Measurements from ENCODE around the gene ABCA1.
"Not testable (repeated sequence)": the region's sequence is repeated elsewhere in the genome, so short reads cannot be mapped to it uniquely, and the experiment has no call there.

ABCA1 gene

DNA sequence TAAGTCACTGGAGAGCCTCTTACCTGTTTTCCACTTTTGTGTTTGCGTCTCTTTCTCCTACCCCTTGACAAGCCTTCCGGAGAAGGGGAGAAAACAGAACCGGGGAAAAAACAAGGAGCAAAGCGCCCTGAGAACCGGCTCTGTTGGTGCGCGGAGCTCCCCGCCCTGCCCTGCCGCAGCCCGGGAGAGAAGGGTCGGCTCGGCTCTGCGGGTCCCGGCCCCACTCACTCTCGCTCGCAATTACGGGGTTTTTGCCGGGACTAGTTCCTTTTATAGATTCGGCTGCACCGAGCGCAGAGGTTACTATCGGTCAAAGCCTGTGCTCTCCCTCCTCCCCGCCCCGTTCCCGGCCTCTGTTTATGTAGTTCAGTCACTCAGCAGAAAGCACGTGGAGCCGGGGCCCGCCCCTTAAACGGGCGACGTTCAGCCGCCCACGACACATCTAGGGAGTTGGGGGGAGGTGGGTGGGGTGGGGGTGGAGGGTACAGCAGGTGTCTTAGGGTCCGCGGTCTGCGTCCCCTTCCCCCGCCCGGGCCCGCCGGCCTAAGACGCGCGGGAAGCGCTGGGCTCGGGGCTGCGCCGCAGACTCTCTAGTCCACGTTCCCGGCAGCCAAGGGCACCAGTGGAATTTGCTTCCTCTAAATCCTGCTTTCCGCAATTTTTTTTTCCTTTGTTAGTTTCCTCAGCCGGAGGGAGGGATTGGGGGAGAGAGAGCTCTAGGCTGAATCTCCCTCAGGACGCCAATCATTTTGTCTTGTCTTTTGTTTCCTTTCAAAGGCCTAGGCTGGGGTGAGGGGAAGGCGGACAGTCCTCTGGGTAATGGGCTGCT lies at the start of gene ABCA1:
ABCA1 (minus strand) TSS at position 244 of the 829 bp plus-strand sequence. CDS start 24,476 bp downstream, outside the sequence.
- DNase-seq: peak; percentile 91

GRCh38 chr9:104977580-104977979 lies 49.6 kb upstream of the ABCA1 start:
- no peak for DNase-seq

DNA sequence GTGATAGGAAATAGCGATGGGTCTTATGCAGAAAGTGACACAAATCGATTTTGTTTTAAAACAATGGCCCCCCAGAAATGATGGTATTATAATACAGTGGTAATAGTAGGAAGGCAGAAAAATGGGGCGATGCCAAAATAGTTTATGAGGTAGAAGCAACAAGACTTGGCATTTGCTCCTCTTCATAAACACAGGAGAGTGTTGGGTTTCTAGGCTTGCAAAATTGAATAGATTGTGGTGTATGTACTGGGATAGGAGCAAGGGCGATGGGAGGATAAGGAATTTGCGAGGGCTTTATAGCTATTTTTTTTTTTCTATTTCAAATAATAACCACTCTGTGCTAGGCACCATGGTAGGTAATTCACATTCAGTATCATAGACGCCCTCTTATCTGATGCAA lies 49.2 kb upstream of the ABCA1 start:
- DNase-seq: no peak

- DNase-seq: not testable (repeated sequence)
Observed at GRCh38 chr9:104975966-104976595, 48.1 kb upstream of the ABCA1 start.

DNA sequence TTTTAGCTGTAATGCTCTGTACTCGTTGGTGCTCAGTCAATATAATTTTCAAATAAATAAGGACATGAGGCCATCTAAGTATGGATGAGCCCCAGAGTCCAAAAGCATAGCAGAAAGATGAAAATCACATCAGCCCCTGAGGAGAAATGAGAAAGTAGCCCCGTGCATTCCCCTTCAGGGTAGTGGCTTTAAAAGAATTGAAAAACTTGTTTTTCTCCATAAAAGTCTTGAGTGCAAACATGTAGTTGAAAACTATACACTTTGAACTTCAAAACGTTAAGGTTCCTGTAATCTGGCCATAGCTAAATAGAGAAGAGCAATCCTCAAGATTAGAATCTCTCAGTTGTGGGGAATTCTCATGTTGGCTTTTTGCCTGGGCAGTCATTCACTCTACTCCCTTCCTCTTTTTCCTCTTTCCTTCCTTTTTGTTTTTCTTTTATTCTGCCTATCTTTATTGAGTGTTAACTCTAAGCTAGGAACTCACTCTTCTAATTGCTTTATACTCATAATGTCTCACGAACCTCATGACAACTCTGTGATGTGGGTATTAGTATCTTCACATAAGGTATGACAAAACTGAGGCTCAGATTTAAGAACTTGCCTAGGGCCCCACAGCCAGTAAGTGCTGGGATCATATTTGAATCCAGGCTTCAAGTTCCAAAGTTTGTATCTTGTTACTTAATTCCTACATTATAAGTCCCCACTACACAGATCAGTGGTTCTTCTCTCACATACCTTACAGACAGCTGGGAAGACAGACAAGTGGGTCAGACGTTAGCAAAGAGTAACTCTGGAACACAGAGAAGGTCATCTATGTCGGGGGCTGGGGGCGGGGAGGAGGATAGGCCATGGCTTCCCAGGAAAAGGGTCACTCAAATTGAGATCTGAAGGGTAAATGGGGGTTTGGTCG lies 46.4 kb upstream of the ABCA1 start:
- no peak for DNase-seq

DNA sequence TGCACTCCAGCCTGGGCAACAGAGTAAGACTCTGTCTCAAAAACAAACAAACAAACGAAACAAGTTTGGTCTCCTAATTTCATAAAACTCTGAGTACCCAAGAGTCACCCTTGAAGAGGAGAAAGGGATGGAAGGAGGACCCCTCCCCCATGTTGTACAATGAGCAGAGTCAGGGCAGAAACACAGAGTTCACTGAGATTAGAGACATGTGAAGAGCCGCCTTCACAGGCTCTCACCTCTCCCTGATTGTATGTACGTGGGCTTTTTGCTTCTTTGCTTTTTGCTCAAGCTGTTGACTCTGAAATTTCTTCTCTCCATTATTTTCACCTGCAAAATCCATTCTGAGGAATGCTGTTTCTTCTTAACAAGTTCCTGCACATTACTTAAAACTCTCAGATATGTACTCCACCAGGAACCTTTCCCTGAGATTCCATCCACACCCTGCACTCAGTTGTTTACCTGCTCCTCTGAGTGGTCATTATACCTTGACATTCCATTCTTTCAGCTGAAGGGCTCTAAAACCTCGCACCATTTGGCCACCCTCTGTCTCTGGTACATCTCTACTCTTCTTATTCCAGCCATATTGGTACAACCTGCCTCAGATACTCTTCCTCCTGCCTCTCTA lies 44.4 kb upstream of the ABCA1 start:
- DNase-seq: no peak

DNA sequence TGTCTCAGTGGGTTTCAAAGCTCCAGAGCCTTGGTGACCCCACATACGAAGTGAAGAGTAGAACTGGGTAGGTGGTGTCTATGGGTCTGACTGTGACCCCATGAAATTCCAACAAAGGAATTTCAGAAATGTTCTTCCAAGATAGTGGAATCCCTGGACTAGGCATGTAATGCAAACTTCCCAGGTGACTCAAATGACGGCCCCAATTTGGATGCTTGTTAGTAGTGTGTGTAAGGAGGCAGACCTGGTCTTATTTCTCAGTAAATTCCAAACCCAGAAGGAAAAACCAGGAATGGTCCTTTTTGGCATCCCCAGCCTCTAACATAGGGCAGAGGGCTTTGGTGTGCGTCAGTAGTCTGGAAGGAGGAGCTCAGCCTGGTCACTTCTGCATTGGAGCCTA lies 43.6 kb upstream of the ABCA1 start:
- DNase-seq: no peak

DNA sequence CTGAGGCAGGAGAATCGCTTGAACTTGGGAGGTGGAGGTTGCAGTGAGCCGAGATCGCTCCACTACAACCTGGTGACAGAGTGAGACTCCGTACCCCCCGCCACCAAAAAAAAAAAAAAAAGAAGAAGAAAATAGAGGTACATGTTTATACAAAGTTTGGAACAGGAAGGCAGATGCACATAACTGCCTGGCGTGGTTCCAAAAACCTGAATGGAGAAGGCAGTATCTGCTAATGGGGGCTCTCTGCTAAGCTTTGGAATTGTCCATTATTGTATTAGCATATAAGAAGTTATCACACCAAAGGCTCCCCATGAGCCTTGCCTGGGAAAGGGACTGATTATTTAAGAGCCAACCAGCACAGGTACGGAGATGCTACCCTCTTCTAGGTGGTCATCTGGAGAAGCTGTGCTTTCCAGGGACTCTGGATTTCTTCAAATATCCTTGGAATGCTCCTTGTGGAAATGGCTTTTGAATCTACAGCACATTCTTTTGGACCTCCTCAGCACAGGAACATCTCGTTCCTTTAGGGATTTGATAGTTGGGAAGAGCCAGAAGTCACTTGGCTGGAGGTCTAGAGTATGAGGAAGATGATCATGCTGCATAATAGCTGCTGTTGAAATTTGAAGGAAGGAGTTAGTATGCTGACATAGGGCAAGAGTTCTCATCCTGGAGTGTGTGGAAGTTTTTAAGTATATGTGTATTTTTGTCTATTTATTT lies 42.5 kb upstream of the ABCA1 start:
- DNase-seq: no peak

- no peak for DNase-seq
Observed at GRCh38 chr9:104969116-104969515, 41.2 kb upstream of the ABCA1 start.

GRCh38 chr9:104968025-104968982 lies 40.3 kb upstream of the ABCA1 start:
- DNase-seq: peak; percentile 96

DNA sequence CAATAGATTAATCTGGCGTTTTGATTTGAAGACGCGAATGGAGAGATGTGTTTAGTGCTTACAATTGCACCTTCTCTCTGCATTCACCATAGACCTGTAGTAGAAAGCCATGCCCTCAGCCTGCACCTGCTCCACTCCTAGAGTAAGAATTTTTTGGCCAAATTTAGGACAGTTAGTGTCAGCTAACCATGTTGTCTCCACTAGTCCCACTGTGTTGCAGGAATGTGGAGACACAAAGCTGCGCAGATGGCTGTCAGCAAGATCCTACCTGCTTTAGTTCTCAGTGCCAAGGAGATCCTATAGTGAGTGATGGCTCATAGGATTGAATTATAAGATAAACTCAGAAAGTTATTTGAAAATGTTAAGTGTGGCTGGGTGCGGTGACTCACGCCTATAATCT lies 35.1 kb upstream of the ABCA1 start:
- no peak for DNase-seq

- no peak for DNase-seq
Observed at GRCh38 chr9:104961701-104962359, 33.9 kb upstream of the ABCA1 start.

GRCh38 chr9:104961238-104961637 lies 33.3 kb upstream of the ABCA1 start:
- DNase-seq: no peak

DNA sequence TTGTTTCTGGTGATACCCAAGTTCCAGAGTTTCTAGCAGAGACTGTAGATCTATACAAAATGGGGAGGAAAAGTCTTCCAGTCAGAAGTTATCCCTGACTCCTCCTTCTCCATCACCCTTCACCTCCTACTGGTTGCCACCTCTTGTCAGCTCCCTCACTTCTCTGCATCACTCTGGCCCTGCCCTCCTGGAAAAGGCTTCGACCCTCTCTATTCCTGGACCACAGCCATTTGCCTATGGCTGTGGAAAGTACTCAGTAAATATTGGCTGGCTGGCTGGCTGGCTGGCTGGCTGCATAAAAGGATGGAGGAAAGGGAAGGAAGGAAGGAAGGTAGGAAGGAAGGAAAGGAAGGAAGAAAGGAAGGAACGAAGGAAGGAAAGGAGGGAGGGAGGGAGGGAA lies 32.7 kb upstream of the ABCA1 start:
- no peak for DNase-seq

- DNase-seq: no peak
Observed at GRCh38 chr9:104958751-104959150, 30.8 kb upstream of the ABCA1 start.

DNA sequence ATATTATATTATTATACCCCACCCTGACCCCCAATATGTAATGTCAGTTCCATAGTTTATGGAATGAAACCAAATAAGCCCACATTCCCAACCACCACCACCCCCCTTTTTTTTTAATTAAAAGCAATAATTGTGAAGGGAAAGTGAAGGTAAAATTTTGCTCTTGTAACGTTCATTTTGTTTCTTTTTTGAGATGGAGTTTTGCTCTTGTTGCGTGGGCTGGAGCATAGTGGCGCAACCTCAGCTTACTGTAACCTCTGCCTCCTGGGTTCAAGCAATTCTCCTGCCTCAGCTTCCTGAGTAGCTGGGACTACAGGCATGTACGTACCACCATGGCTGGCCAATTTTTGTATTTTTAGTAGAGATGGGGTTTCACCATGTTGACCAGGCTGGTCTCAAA lies 30.1 kb upstream of the ABCA1 start:
- not testable (repeated sequence) for DNase-seq

GRCh38 chr9:104951487-104951886 lies 23.5 kb upstream of the ABCA1 start:
- no peak for DNase-seq

DNA sequence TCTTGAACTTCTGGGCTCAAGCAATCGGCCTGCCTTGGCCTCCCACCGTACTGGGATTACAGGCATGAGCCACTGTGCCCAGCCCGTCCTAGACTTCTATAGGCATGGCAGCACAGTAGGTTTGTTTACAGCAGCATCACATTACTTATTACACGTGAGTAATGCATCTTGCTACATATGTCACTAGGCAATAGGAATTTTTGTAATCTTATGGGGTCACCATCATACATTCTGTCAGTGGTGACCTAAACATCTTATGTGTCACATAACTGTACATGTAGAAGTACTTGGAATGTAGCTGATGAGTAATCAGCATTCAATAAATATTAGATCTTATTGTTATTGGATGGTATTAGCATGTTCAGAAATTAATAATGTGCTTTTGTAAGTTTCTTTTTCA lies 22.9 kb upstream of the ABCA1 start:
- no peak for DNase-seq

GRCh38 chr9:104948277-104948676 lies 20.3 kb upstream of the ABCA1 start:
- no peak for DNase-seq

GRCh38 chr9:104944871-104945270 lies 16.9 kb upstream of the ABCA1 start:
- no peak for DNase-seq

All from right forelimb (tissue), 1 donor.